ENCODE results near the gene SLC34A1.
A peak's percentile ranks its signal among the peaks of the same experiment; 100 is the strongest.

SLC34A1 gene

GRCh38 chr5:177404641-177405179, 20.5 kb downstream of the SLC34A1 start:
- Histone ChIP-seq H3K4me2 (ENCODE audit: low read length) (peak overlapping the region; percentile 81), H3K9me2 (ENCODE audit: low read depth, low read length) (no peaks in the 10 kb centered on the region), H3K9ac (ENCODE audit: low read length) (peak overlapping the region; percentile 16; the same call in 1 of the 2 replicates), H3K27ac (ENCODE audit: low read depth, low read length, poor library complexity, severe bottlenecking) (no peak overlapping the region), H3K79me2 (ENCODE audit: insufficient read depth, low read length) (no peaks in the 10 kb centered on the region), H2AFZ (ENCODE audit: low read length) (no peak overlapping the region), H3K27me3 (ENCODE audit: insufficient read depth, low read length) (peaks cover 12% of the 10 kb centered on the region; the same call in 1 of the 2 replicates), H3K4me1 (ENCODE audit: insufficient read depth, low read length, severe bottlenecking) (peaks cover 34% of the 10 kb centered on the region), H3K9me3 (ENCODE audit: low read length) (no peaks in the 10 kb centered on the region), H3K36me3 (ENCODE audit: insufficient read depth, low read length) (no peaks in the 10 kb centered on the region), H3F3A (ENCODE audit: insufficient read depth, low read length) (0 out of 2 replicates have a peak, but pooled peaks cover 4% of the 10 kb centered on the region), H3K4me3 (ENCODE audit: low read depth, low read length, poor library complexity, severe bottlenecking) (peak overlapping the region; percentile 61), H4K20me1 (ENCODE audit: insufficient read depth, low read length) (no peaks in the 10 kb centered on the region)
- no peak for TF ChIP-seq EZH2 (IDR thresholded peaks at IDR 0.05; ENCODE audit: borderline replicate concordance, low read length)
- TF ChIP-seq, protein P1, sequence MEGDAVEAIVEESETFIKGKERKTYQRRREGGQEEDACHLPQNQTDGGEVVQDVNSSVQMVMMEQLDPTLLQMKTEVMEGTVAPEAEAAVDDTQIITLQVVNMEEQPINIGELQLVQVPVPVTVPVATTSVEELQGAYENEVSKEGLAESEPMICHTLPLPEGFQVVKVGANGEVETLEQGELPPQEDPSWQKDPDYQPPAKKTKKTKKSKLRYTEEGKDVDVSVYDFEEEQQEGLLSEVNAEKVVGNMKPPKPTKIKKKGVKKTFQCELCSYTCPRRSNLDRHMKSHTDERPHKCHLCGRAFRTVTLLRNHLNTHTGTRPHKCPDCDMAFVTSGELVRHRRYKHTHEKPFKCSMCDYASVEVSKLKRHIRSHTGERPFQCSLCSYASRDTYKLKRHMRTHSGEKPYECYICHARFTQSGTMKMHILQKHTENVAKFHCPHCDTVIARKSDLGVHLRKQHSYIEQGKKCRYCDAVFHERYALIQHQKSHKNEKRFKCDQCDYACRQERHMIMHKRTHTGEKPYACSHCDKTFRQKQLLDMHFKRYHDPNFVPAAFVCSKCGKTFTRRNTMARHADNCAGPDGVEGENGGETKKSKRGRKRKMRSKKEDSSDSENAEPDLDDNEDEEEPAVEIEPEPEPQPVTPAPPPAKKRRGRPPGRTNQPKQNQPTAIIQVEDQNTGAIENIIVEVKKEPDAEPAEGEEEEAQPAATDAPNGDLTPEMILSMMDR (IDR thresholded peaks at IDR 0.05; ENCODE audit: low read length), result no peak

GRCh38 chr5:177405312-177405711, 21.1 kb downstream of the SLC34A1 start:
- Histone ChIP-seq H3F3A (ENCODE audit: insufficient read depth, low read length) (0 out of 2 replicates have a peak, but pooled peaks cover 4% of the 10 kb centered on the region), H3K9ac (ENCODE audit: low read length) (no peak overlapping the region), H3K4me3 (ENCODE audit: low read depth, low read length, poor library complexity, severe bottlenecking) (no peak overlapping the region), H3K4me1 (ENCODE audit: insufficient read depth, low read length, severe bottlenecking) (peaks cover 34% of the 10 kb centered on the region), H3K27ac (ENCODE audit: low read depth, low read length, poor library complexity, severe bottlenecking) (no peak overlapping the region), H3K79me2 (ENCODE audit: insufficient read depth, low read length) (no peaks in the 10 kb centered on the region), H3K36me3 (ENCODE audit: insufficient read depth, low read length) (no peaks in the 10 kb centered on the region), H3K9me3 (ENCODE audit: low read length) (no peaks in the 10 kb centered on the region), H2AFZ (ENCODE audit: low read length) (no peak overlapping the region), H3K4me2 (ENCODE audit: low read length) (no peak overlapping the region), H4K20me1 (ENCODE audit: insufficient read depth, low read length) (no peaks in the 10 kb centered on the region), H3K27me3 (ENCODE audit: insufficient read depth, low read length) (peaks cover 12% of the 10 kb centered on the region; the same call in 1 of the 2 replicates), H3K9me2 (ENCODE audit: low read depth, low read length) (no peaks in the 10 kb centered on the region)
- TF ChIP-seq EZH2 (IDR thresholded peaks at IDR 0.05; ENCODE audit: borderline replicate concordance, low read length), result no peak
- TF ChIP-seq, protein P1 (IDR thresholded peaks at IDR 0.05; ENCODE audit: low read length), result no peak

- no peak overlapping the region for H3K27ac ChIP-seq (ENCODE audit: low read depth, low read length, poor library complexity, severe bottlenecking)
- H3K4me2 ChIP-seq (ENCODE audit: low read length), result no peak overlapping the region
- H4K20me1 ChIP-seq (ENCODE audit: insufficient read depth, low read length), result no peaks in the 10 kb centered on the region
- no peak overlapping the region for H3K4me3 ChIP-seq (ENCODE audit: low read depth, low read length, poor library complexity, severe bottlenecking)
- 0 out of 2 replicates have a peak, but pooled peaks cover 4% of the 10 kb centered on the region for H3F3A ChIP-seq (ENCODE audit: insufficient read depth, low read length)
- H2AFZ ChIP-seq (ENCODE audit: low read length), result no peak overlapping the region
- no peaks in the 10 kb centered on the region for H3K36me3 ChIP-seq (ENCODE audit: insufficient read depth, low read length)
- no peaks in the 10 kb centered on the region for H3K9me3 ChIP-seq (ENCODE audit: low read length)
- no peaks in the 10 kb centered on the region for H3K9me2 ChIP-seq (ENCODE audit: low read depth, low read length)
- TF ChIP-seq, protein P1 (IDR thresholded peaks at IDR 0.05; ENCODE audit: low read length), result no peak
- no peak for TF ChIP-seq EZH2 (IDR thresholded peaks at IDR 0.05; ENCODE audit: borderline replicate concordance, low read length)
- H3K79me2 ChIP-seq (ENCODE audit: insufficient read depth, low read length), result no peaks in the 10 kb centered on the region
- peaks cover 12% of the 10 kb centered on the region; the same call in 1 of the 2 replicates for H3K27me3 ChIP-seq (ENCODE audit: insufficient read depth, low read length)
- H3K9ac ChIP-seq (ENCODE audit: low read length), result no peak overlapping the region
- peaks cover 34% of the 10 kb centered on the region for H3K4me1 ChIP-seq (ENCODE audit: insufficient read depth, low read length, severe bottlenecking)
Observed at GRCh38 chr5:177405805-177406204, 21.6 kb downstream of the SLC34A1 start.

All from OCI-LY1 (cell line).